SKM-1 (cell line): ENCODE data around the gene LIPG.
"Not testable (repeated sequence)": the region's sequence is repeated elsewhere in the genome, so short reads cannot be mapped to it uniquely, and the experiment has no call there.

Experiments
- DNase-seq: peaks from one replicate; lab custom pipeline; 2025; ENCODE audit not compliant: unreplicated experiment; lab: John Stamatoyannopoulos, UW

The LIPG gene

GRCh38 chr18:49546278-49546677 lies 15.6 kb upstream of the LIPG start:
- DNase-seq = no peak

- DNase-seq = no peak
Measured at GRCh38 chr18:49546719-49547273, 15.1 kb upstream of the LIPG start.

GRCh38 chr18:49547701-49548100 lies 14.2 kb upstream of the LIPG start:
- no peak for DNase-seq

GRCh38 chr18:49548229-49548636 lies 13.6 kb upstream of the LIPG start:
- no peak for DNase-seq

- DNase-seq = no peak
Measured at GRCh38 chr18:49550621-49551339, 11.1 kb upstream of the LIPG start.

GRCh38 chr18:49553003-49553402 lies 8.9 kb upstream of the LIPG start:
- no peak for DNase-seq

GRCh38 chr18:49555641-49556040 lies 6.2 kb upstream of the LIPG start:
- DNase-seq = no peak

GRCh38 chr18:49558356-49558755 lies 3.5 kb upstream of the LIPG start:
- no peak for DNase-seq

GRCh38 chr18:49559326-49559931 lies 2.4 kb upstream of the LIPG start:
- not testable (repeated sequence) for DNase-seq

- no peak for DNase-seq
Measured at GRCh38 chr18:49560277-49560623, 1.6 kb upstream of the LIPG start.

GRCh38 chr18:49560624-49561288 lies 1.1 kb upstream of the LIPG start:
- no peak for DNase-seq

GRCh38 chr18:49562481-49563129 lies 748 bp downstream of the LIPG start:
- no peak for DNase-seq

GRCh38 chr18:49563130-49563540 lies 1.3 kb downstream of the LIPG start:
- DNase-seq = no peak

- no peak for DNase-seq
Measured at GRCh38 chr18:49563701-49564517, 2.1 kb downstream of the LIPG start.

- no peak for DNase-seq
Measured at GRCh38 chr18:49564518-49564834, 2.6 kb downstream of the LIPG start.

GRCh38 chr18:49565101-49565500 lies 3.2 kb downstream of the LIPG start:
- no peak for DNase-seq

GRCh38 chr18:49565612-49566011 lies 3.8 kb downstream of the LIPG start:
- DNase-seq = no peak

GRCh38 chr18:49566217-49566770 lies 4.4 kb downstream of the LIPG start:
- DNase-seq = no peak

- DNase-seq = no peak
Measured at GRCh38 chr18:49566985-49567384, 5.1 kb downstream of the LIPG start.

GRCh38 chr18:49569724-49570123 lies 7.9 kb downstream of the LIPG start:
- DNase-seq = no peak

- no peak for DNase-seq
Measured at GRCh38 chr18:49570836-49571235, 9.0 kb downstream of the LIPG start.
